Neutrophil (primary cell): ENCODE data around the gene PARD3.

ENCODE experiments used
- H3K27ac ChIP-seq: fragments of 200-600 bp; sonication (generic); 2 replicates; pipeline ENCODE4 v1.5.1; 2016; ENCODE audit warnings: mild to moderate bottlenecking, moderate library complexity
- H3K27me3 ChIP-seq: fragments of 200-600 bp; sonication (generic); 2 replicates; pipeline ENCODE4 v1.6.0; 2016; ENCODE audit warnings: mild to moderate bottlenecking
- H3K36me3 ChIP-seq: fragments of 200-600 bp; sonication (generic); 2 replicates; pipeline ENCODE4 v1.5.1; 2017
- H3K4me1 ChIP-seq, 2 experiments: fragments of 200-600 bp in 1 of 2; sonication (generic) in 1 of 2; 1 replicate in 1 of 2; 2 replicates in 1 of 2; pipeline versions ENCODE4 v1.5.1 to v1.6.1; 2013 to 2016; ENCODE audit warnings: low read depth in 1 of 2, low read length in 1 of 2, mild to moderate bottlenecking in 1 of 2, moderate library complexity in 1 of 2; ENCODE audit not compliant: control insufficient read depth in 1 of 2, insufficient read depth in 1 of 2
- H3K4me3 ChIP-seq, 2 experiments: fragments of 200-600 bp in 1 of 2; sonication (generic) in 1 of 2; 1 replicate in 1 of 2; 2 replicates in 1 of 2; pipeline ENCODE4 v1.5.1; 2013 to 2016; ENCODE audit warnings: low read depth in 1 of 2, low read length in 1 of 2, mild to moderate bottlenecking in 1 of 2, moderate library complexity in 1 of 2
- H3K9me3 ChIP-seq: fragments of 200-600 bp; sonication (generic); 2 replicates; pipeline ENCODE4 v1.5.1; 2016
- CTCF ChIP-seq: fragments of 200-600 bp; sonication (generic); IDR thresholded peaks from 2 replicates; pipeline ENCODE4 v1.5.1; 2016; ENCODE audit warnings: antibody characterized with exemption

The PARD3 gene

GRCh38 chr10:34061841-34062240 is 753.3 kb downstream of the PARD3 start:
- no peaks in the 10 kb centered on the region for H3K36me3 ChIP-seq
- H3K27me3 ChIP-seq = no peaks in the 10 kb centered on the region
- H3K9me3 ChIP-seq = no peaks in the 10 kb centered on the region
- no peak overlapping the region for H3K27ac ChIP-seq
- no peaks in the 10 kb centered on the region for H3K4me1 ChIP-seq
- H3K4me3 ChIP-seq = no peak overlapping the region
- TF ChIP-seq CTCF = no peak
